GM21717 (cell line): ENCODE data around the gene QRICH1.
"Not testable (repeated sequence)": the region's sequence is repeated elsewhere in the genome, so short reads cannot be mapped to it uniquely, and the experiment has no call there.

Source experiments
- ATAC-seq: cut with Tn5 transposase; IDR thresholded peaks from one replicate; pipeline ENCODE4 v1.9.1; 2021; ENCODE audit warnings: mild to moderate bottlenecking, moderate library complexity; ENCODE audit not compliant: unreplicated experiment

QRICH1 gene

GRCh38 chr3:49017971-49018706, 75.7 kb downstream of the QRICH1 start, which contains the start of gene DALRD3:
DALRD3 (minus strand) TSS chr3:49018580; CDS start chr3:49018564, 16 bp downstream.
- no peak for ATAC-seq

- no peak for ATAC-seq
Observed at GRCh38 chr3:49017229-49017970, 76.5 kb downstream of the QRICH1 start.

- ATAC-seq: no peak
Observed at GRCh38 chr3:49016414-49017228, 77.2 kb downstream of the QRICH1 start.

GRCh38 chr3:49015765-49016164, 78.1 kb downstream of the QRICH1 start:
- ATAC-seq: no peak

- no peak for ATAC-seq
Observed at GRCh38 chr3:49015072-49015471, 78.8 kb downstream of the QRICH1 start.

GRCh38 chr3:49013738-49014660, 79.9 kb downstream of the QRICH1 start:
- ATAC-seq: no peak

- no peak for ATAC-seq
Observed at GRCh38 chr3:49013113-49013737, 80.6 kb downstream of the QRICH1 start.

GRCh38 chr3:49012441-49013017, 81.3 kb downstream of the QRICH1 start:
- ATAC-seq: no peak

GRCh38 chr3:49009396-49009795, 84.5 kb downstream of the QRICH1 start:
- ATAC-seq: no peak

GRCh38 chr3:49008627-49009026, 85.2 kb downstream of the QRICH1 start:
- not testable (repeated sequence) for ATAC-seq

GRCh38 chr3:49007771-49008528, 85.9 kb downstream of the QRICH1 start:
- ATAC-seq: peak; percentile 30

GRCh38 chr3:49007068-49007770, 86.7 kb downstream of the QRICH1 start, which contains the start of gene WDR6:
WDR6 (plus strand) TSS chr3:49007391; CDS start chr3:49007432, 41 bp downstream.
- peak; percentile 74 for ATAC-seq

- ATAC-seq: no peak
Observed at GRCh38 chr3:49006408-49007067, 87.3 kb downstream of the QRICH1 start.

- ATAC-seq: no peak
Observed at GRCh38 chr3:49005998-49006397, 87.9 kb downstream of the QRICH1 start.

GRCh38 chr3:49005303-49005680, 88.6 kb downstream of the QRICH1 start:
- ATAC-seq: no peak

- no peak for ATAC-seq
Observed at GRCh38 chr3:49004352-49005302, 89.2 kb downstream of the QRICH1 start.
